TTC549 (cell line): Measurements from ENCODE around the gene LDLRAD4.
"Not testable (repeated sequence)": the region's sequence is repeated elsewhere in the genome, so short reads cannot be mapped to it uniquely, and the experiment has no call there.

Experiments used
- FAIRE-seq: peaks from 2 replicates; lab custom pipeline; 2012; peaks lifted over from hg19 to GRCh38; lab: Jason Lieb, UNC

LDLRAD4 gene

DNA sequence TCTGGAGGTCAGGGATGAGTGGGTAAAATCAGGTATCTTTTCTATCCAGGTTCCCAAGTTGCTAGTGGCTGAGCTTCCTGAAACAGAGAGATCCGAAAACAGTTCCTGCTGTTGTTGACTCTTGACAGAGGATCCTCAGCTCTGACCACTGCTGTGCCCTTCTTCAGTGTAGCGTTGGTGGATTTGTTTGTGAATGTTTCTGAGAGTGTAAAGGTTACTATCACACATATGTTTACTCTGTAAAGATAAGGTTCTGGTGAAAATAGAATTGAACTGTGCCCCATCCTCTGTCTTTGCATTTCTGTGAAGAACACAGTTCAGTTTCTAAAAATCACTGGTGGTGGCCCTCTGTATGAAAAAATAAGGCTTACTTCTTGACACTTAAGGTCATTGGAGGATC is 119.8 kb downstream of the LDLRAD4 start:
- FAIRE-seq: no peak

DNA sequence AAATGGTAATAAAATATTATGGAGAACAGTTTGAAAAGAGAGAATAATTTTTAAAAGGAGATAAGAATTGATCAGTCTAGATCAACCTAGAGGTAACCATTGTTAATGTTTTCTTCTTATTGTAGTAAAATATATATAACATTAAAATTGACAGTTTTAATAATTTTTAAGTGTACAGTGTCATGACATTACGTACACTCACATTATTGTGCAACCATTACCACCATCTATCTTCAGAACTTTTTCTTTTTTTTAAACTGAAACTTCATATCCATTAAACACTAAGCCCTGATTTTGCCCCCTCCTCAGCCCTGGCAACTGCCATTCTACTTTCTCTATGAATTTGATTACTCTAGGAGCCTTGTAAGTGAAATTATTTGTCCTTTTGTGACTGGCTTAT is 121.1 kb downstream of the LDLRAD4 start:
- FAIRE-seq: no peak

DNA sequence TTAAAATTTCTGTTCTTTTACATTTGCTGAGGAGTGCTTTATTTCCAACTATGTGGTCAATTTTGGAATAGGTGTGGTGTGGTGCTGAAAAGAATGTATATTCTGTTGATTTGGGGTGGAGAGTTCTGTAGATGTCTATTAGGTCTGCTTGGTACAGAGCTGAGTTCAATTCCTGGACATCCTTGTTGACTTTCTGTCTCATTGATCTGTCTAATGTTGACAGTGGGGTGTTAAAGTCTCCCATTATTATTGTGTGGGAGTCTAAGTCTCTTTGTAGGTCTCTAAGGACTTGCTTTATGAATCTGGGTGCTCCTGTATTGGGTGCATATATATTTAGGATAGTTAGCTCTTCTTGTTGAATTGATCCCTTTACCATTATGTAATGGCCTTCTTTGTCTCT is 127.9 kb downstream of the LDLRAD4 start:
- not testable (repeated sequence) for FAIRE-seq

DNA sequence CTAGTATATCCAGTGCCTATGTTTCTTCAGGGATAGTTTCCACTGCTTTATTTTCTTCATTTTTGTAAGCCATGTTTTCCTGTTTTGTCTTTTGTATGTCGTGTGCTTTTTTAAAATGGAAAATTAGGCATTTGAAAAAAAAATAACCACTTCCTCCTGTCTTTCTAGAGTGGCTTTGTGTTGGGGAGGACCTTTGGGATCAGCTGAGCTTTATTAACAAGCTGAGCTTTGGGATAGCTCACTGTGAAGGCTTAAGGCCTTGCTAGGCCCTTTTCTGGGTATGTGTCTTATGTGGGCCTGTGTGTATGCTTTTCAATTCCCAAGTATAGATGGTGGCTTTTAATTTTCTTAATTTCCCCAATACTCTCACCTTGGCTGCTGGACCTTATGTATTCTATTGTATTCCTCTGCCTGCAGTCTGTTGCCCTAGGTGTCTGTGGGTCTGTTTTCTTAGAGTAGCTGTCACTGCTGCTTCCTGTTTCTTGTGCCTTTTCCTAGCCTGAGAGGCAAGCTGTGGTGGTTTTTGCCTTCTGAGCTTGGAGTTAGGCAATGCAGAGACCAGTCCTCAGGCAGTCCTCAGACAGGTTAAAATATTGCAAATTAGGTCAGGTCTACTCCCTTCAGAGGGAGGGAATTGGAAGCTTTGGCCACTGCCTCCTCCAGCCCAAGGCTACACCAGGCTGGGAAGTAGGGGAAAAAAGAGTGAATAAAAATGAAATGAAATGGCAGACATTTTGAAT is 134.7 kb downstream of the LDLRAD4 start:
- no peak for FAIRE-seq

DNA sequence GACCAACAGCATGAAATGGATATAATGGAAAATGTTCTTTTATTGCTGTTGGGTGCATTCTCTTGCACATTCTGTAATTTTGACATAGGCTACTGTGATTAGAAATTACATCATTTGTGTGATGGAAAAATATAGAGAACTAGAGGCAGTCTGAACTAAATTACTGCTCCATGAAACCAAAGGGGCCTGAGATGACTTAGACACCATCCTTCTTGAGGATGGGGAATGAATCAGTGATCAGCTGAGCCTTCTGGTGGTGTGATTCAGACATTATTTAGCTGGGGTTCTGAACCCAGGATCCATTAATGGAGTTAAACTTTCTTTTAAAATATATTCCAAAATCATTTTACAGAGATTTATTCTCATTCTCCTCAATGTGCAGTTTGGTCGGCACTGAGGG is 135.8 kb downstream of the LDLRAD4 start:
- FAIRE-seq: no peak

DNA sequence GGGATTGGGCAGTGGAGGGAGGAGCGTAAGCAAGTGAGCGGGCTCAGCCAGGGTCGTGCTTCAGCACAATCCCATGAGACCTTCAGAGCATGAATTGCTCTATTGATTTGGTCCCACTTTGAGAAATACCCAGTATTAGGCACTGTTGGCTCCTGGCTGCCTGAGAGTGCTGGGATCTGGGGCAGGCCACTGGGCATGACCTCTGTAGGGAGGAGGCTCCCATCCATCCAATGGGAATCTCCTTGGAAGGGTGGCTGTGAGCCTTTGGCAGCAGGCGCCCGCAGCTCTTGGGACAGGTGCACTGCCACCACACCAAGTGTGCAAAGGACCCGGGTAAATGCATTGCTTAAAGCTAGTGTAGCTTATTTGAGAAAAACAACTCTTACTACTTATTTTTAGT is 137.5 kb downstream of the LDLRAD4 start:
- no peak for FAIRE-seq

DNA sequence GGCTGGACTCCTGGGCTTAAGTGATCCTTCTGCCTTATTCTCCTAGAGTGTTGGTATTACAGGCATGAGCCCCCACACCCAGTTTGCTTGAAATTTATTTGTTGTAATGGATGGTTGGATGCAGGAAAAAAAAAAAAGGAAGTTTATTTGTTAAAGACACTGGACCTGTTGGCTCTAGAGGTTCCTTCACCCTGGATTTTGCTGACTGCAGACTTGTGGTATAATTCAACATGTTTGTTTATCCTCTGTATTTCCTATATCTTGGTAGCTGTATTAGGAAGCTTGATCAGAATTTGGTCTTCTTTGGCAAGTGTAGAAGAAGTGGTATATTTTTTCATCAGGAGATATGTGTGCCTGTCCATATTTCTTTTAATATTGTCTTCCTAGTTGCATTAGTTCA is 138.7 kb downstream of the LDLRAD4 start:
- FAIRE-seq: no peak

DNA sequence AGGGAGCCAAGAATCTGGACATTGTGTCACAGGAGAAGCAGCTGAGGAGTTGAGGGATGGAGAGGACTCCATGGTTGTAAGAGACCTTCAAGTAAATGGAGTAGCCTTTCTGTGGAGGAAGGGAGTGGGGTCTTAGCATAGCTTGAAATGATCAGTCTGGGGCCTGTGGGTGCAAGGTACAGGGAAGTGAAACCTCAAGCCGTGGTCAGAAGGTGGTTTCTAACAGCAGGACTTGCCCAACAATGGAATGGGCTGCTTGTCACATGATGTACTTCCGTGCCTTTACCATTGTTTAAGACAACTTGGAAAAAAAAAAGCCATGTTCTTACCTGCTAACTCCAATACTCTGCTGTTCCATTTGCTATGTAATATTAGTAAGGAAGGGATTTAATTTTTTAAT is 140.7 kb downstream of the LDLRAD4 start:
- no peak for FAIRE-seq

DNA sequence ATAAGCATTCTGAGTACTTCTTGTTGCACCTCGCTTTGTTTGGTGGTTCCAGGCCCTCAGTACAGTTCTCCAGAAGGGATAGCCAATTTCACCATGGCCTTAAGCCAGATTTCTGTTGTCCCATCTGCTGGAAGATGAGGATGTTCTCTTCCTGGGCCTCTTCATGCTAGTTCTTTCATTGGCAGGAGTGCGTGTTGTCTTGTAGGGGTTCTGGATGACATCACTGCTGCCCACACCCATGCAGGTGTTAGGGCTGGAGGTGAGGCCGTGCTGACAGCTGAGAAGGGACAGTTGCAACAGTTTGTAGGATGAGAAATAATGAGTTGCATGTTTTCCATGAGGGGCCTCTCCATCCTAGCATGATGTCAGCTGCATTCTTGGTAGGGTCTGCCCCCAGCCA is 142.9 kb downstream of the LDLRAD4 start:
- FAIRE-seq: no peak

DNA sequence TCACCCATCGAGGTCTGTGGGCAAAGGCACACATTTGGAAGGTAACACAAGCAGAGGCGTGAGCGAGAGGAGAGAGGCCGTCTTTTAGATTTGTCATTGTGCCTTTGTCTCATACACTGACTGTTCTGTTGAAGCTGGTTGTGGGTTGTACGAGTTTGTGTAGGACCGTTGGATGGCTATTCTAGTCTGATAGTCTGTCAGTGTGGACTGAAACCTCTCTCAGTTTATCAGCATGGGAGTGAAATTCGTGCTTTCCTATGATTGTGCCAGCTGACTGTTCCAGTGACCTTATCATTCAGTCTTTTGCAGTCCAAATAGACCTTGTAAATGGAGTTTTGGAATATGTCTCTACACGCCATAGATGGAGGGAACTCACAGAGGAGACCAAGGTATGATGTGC is 143.5 kb downstream of the LDLRAD4 start:
- no peak for FAIRE-seq

DNA sequence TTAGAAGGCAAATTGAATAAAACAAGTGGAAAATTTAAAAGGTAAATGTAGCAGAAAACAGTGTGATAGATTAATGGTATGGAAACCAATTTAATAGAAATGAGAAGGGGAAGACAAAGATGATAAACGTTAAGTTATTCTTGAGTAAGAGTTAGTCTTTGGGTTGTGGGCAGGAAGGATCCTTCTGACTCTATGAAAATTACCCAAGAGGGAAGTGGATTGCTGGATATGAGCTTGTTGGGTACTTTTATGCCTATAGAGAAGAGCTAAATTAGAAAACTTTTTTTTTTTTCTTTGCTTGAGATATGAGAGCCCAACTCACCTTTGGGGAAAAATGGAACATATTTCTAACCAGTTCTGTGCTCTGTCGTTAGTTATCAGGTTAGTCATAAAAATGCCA is 144.0 kb downstream of the LDLRAD4 start:
- FAIRE-seq: no peak

DNA sequence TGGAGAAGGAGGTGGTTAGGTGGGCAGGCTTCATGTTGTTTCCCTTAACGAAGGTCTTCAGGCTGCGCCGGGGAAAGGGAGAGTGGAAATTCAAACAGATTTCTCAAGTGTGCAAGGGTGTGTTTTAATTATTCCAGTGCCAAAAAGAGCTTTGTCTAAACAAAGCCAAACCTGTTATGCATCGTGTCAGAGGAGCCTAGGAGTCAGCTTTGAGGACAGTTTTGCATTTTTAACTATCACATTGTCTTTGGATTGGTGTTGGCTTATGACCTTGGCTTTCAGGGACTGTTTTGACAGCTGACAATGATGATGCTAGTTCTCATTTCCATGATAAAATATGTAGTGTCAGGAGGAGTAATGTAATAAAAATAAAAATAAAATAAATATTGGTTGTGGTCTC is 144.8 kb downstream of the LDLRAD4 start:
- FAIRE-seq: no peak

DNA sequence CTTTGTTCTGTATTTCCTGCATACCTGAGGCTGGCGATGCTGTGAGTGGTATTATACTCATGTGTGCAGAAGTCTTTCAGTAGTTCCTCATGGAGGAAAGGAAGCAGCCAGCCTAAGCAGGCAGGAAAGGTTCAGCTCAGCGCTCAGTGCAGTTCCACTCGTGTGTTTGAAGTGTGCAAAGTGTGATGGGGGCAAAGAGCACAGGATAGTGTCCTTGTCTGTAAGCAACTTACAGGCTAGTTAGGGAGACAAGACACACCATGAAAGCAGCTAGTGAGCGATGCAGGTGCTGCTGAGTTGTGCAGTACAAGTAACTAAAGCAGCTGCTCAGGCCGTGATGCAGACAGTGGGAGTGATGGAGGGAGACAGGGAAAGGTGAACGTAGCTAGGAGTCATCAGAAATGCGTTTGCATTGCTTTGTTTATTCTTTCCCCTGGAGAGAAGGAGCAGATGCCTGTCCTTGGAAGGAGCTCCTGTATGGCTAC is 146.2 kb downstream of the LDLRAD4 start:
- no peak for FAIRE-seq

DNA sequence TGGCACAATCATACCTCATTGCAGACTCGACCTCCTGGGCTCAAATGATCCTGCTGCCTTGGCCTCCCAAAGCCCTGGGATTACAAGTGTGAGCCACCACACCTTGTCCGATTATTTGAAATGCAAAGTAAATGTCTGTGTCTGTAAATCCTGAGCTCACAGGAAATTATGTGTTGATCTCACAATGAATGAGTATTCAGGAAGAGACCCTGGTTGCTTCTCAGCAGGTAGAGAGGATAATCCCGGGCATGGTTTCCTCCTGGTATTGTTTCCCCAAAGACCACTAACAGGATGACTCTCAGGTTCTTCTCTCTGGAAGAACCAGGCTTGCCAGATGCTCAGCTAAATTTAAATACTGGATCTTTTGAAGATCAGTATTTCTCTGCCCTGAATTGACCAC is 147.6 kb downstream of the LDLRAD4 start:
- no peak for FAIRE-seq

DNA sequence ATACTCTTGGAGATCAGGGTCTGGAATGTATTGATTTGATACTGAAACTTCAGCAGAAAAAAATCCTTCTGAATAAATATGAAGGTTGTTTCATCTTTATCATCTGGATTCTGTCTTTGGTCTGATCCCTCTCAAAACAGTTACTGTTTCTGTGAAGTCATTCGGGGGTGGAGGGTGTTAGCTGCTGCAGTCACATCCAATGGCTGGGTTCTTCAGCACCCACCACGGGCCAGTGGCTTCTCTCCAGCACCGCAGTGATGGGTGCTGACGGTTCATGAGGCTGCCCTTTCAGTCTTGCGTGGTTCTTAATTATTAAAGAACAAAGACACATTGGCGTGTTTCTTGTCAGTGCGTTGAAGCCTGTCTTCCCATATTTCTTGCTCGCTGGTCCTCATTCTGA is 148.0 kb downstream of the LDLRAD4 start:
- no peak for FAIRE-seq

DNA sequence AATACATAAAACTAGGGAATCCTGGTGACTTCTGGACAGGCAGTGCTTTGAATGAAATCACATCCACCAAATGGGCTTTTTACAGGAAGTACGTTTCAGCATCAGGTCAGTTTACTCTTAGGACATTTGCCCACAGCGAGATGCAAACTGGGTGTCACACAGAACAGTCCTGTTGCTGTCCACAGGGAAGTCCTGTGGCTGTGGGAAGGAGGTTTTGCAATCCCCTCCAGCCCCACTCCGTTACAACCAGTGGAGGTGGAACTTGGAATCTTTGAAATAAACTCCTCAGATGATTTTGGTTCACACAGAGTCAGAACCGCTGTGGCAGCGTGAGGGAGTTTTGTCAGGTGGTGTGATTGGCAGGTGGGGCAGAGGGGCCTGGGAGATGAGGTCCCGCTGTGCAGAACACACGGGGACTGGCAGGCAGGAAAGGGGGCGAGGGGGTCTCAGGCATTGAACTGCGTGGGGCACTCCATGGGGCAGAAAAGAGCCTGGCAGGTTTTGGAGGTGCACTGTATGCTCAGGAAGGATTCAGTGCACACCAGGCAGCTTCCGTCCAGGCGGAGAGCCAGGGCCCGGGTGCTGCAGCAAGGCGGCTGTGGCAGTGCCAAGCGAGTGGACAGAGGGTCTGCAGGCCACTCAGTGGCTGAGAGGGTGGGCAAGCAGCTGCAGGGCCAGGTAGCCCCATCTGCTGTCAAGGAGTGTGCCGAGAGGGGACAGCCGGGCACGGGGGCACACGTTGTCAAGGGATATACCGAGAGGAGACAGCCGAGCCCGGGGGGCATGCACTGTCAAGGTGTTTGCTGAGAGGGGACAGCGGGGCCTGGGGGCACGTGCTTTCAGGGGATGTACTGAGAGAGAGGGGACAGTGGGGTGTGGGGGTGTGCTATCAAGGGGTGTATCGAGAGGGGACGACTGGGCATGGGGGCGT is 148.7 kb downstream of the LDLRAD4 start:
- FAIRE-seq: no peak

DNA sequence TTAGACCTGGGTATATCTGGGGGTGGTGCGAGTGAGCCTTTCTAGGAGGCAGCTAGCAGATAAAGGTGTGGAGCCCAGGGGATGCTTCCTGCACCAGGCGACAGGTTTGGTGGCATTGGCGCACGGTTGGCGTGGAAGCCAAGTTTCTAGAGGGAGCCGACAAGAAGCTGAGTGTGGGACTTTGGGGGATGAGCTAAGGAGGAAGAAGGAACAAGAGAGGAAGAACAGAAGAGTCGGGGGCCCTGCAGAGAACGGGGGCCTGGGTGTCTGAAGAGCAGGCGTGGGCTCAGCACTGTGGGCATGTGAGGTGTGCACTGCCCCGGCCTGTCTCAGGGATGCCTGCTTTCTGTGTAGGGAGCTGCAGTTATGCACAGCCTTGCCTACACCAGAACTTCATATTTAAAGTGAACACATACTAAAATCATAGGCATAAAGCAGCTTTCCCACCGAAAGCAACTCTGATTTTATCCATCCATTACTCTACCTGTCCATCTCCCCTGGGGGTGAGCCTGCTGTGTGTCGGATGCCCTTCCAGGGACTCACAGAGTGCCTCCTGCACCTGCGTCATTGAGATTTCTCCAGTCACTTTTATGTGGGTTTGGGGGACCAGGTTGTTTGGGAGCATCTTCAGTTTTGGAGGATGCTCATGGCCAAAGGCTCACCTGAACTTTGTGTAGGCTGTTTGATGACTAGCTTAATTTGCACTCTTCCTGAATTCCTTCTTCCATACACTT is 149.7 kb downstream of the LDLRAD4 start:
- no peak for FAIRE-seq

DNA sequence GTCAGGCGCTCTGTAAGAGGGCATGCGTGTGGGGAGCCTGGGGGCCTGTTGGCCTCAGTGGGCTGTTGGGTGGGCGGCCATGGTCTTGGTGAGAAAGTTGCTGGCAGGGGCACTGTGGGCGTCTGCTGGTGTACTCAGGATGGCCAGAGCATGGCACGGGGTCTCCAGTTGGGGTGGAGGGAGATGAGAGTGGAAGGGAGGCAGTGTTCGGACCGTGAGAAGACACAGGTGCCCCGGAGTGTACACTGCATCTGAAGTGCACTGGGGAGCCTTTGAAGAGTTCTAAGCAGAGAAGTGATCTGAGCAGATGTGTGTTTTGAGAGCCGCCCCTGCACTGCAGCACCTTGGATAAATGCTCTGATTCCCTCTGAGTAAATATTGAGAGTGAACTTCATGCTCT is 150.8 kb downstream of the LDLRAD4 start:
- FAIRE-seq: no peak

DNA sequence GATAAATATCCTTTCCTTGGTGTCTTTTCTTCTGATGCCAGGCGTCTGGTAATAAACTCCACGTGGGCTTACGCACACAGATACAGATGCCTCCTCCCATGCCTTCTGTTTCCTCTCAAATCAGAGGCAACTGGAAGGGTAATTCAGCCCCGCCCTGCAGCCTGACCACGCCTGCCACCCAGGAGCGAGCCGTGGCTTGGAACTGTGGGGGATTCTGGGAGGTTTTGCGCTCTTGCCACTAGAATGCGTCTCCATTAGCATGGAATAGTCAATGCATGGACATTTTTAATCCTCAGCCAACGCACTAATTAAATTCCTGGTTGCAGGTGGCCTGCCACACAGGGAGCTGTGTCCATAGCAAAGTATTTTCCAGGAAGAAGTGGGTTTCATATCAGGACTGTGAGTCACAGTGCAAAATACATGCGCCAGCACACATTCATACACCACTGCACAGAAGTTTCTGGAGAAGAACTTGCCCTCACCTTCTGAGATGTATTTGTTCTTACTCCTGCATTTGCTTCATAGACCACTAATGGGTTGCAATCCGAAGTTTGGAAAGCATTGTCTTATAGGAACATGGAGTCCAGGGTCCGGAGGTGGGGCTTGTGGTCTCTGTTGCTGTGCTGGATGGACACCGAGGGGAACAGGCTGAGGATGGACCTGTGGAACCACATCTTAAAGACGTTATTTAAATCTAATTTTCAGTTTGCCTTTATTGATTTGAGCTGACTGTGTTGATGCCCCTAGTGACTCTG is 151.4 kb downstream of the LDLRAD4 start:
- FAIRE-seq: no peak

DNA sequence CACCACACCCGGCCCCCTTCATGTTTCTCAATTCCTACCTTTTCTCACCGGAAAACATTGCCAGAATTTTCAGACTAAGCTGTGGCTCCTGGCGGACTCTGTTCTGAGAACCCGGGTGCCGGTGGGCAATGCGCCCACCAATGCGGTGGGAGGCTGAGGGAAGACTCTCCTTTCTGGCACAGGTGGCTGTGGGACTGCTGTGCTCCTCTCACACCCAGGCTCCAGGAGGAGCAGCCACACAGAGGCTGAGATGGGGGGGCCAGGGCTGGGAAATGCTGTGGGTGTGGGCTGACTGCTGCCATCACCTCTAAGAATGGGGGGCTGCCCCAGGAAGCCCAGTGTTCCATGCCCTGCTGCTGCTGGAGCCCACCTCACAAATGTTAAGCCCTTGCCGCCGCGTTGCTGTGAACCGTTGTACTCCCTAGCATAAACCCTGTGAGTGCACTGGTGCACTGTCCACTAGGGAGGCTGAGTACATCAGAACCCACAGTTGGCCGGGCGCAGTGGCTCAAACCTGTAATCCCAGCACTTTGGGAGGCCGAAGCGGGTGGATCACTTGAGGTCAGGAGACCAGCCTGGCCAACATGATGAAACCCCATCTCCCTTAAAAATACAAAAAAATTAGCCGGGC is 152.6 kb downstream of the LDLRAD4 start:
- no peak for FAIRE-seq

DNA sequence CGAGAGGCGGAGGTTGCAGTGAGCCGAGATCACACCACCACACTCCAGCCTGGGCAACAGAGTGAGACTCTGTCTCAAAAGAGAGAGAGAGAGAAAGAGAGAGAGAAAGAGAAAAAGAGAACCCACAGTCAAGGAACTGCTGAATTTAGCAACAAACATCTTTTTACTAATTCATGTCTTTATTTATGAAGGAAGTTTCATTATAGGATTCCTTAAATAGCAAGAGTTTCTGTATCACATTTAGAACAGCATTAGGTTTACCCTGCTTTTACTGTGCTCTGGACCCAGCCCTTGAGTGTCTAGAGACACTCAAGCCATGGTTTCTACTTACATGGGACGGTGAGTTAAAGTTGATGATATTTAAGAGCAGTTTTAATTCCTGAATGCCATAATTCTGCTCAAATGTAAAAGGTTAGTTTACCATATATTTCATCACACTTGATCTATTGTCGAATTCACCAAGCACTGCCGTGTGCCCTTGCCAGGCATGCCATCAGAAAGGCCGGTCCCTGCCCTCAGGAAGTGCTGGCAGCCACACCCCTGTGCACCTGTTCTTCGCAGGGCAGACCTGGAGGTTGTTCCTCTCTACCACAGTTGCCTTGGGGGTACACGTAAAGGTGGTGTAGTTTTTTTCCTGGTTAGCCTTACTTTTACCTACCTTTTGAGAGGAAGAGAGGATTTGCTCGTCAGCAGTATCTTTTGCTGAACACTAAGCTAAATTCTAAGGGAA is 153.3 kb downstream of the LDLRAD4 start:
- FAIRE-seq: no peak
